Kidney epithelial cell (primary cell): ENCODE results near the gene ETS2. TPM values are rescaled to one million over a fixed set of nuclear protein-coding genes. Genes with fewer than 3 reads are reported as not detected.

Experiments
- DNase-seq: peaks from one replicate; pipeline ENCODE4 v3.0.0-alpha.2; 2010; ENCODE audit warnings: low read depth
- H3K27me3 ChIP-seq: 2 replicates; pipeline ENCODE4 v1.6.0; 2011; ENCODE audit warnings: low read length; ENCODE audit not compliant: control insufficient read depth, insufficient read depth
- H3K36me3 ChIP-seq: 2 replicates; pipeline ENCODE4 v1.5.1; 2011; ENCODE audit warnings: low read length; ENCODE audit not compliant: control insufficient read depth, insufficient read depth
- H3K4me3 ChIP-seq: 2 replicates; pipeline ENCODE4 v1.5.1; 2011; ENCODE audit warnings: low read depth, mild to moderate bottlenecking, control low read depth, low read length
- CTCF ChIP-seq: IDR thresholded peaks from 2 replicates; pipeline ENCODE4 v1.5.1; 2011; ENCODE audit warnings: mild to moderate bottlenecking, moderate library complexity, low read length, control low read depth, inconsistent platforms; ENCODE audit not compliant: insufficient read depth, poor library complexity, severe bottlenecking
- total RNA-seq: library from RNA; depleted of rRNA; stranded (reverse); fragments of >200 nt; gene quantifications from 2 replicates; pipeline ENCODE4 v1.2.3, GENCODE V29; 2015

ETS2 gene
- total RNA-seq, 1 donor from 2014 or later: 41.2 TPM

GRCh38 chr21:38819051-38819718 is 13.5 kb downstream of the ETS2 start:
- Histone ChIP-seq H3K27me3 (no peaks in the 10 kb centered on the region), H3K4me3 (no peak overlapping the region), H3K36me3 (peaks cover 12% of the 10 kb centered on the region)
- no peak for DNase-seq
- TF ChIP-seq CTCF: no peak

DNA sequence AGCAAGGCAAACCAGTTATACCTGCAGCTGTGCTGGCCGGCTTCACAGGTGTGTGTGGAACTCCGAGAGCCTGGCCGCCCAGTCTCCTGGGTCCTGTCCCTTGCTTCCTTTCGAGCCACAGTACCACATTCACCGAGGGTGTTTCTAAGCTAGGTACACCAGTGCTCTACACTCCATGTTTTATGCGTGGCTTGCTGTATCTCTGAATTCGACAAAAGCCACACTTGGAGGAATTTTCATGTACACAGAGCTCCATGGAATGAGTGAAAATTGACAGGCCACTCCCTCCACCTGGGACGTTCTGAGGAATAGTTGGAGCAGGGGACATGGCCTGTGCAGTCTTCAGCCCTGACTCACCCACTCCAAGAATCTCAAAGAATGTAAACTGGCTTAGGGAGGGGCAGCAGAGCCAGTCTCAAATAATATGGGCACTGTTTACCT is 14.0 kb downstream of the ETS2 start:
- DNase-seq: no peak
- peaks cover 10% of the 10 kb centered on the region for H3K36me3 ChIP-seq

GRCh38 chr21:38820471-38821239 is 14.9 kb downstream of the ETS2 start:
- TF ChIP-seq CTCF: no peak
- DNase-seq: no peak
- no peak overlapping the region for H3K4me3 ChIP-seq

More for the DNA sequence above, 14.0 kb downstream of the ETS2 start:
- no peaks in the 10 kb centered on the region for H3K27me3 ChIP-seq
- no peak overlapping the region for H3K4me3 ChIP-seq
- no peak for TF ChIP-seq CTCF

GRCh38 chr21:38821248-38821647 is 15.5 kb downstream of the ETS2 start:
- peaks cover 9% of the 10 kb centered on the region for H3K36me3 ChIP-seq
- H3K4me3 ChIP-seq: no peak overlapping the region
- no peak for DNase-seq
- H3K27me3 ChIP-seq: no peaks in the 10 kb centered on the region
- TF ChIP-seq CTCF: no peak

More at GRCh38 chr21:38820471-38821239, 14.9 kb downstream of the ETS2 start:
- H3K36me3 ChIP-seq: peaks cover 9% of the 10 kb centered on the region
- H3K27me3 ChIP-seq: no peaks in the 10 kb centered on the region

DNA sequence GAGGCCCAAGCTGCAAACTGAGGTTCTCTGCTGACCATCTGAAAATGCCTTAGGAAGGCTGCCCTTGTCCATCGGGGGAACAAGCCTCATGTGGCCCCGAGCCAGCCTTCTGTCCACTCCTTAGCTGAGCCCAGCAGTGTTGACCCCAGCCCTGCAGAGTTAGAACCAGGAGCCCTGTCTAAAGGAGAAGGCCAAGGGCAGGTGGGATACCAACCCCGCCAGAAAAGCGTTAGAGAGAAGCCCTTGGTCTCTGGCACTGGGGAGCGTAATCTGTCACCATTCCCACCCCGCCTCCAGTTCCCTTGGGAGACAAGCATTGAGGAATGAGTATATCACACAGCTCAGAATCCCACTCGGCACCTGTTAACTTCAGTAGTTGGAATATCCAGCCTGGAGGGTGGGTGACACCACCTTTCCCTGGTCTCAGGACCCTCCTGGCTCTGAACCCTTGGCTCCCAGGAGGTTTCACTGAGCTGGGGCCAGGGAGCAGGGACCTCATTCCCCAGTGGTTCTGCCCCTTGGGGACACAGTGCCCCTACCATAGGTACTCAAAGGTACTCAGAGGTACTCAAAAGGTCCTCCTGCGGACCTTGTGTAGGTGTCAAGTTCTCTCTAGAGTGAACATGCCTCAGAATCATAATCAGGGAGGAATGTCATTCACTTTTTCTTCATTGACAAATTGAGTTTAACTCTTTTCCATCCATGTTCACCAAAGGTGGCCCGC is 16.4 kb downstream of the ETS2 start:
- H3K36me3 ChIP-seq: peaks cover 9% of the 10 kb centered on the region
- no peak overlapping the region for H3K4me3 ChIP-seq
- DNase-seq: no peak
- no peak for TF ChIP-seq CTCF
- H3K27me3 ChIP-seq: no peaks in the 10 kb centered on the region
